ENCODE data around the gene VKORC1.

Gene VKORC1

GRCh38 chr16:31077592-31078396, 16.8 kb downstream of the VKORC1 start:
- CTCF ChIA-PET, result no interaction called here
- no peak for DNase-seq (ENCODE audit: extremely low spot score)
- TF ChIP-seq FOXM1 (IDR thresholded peaks at IDR 0.05; ENCODE audit: borderline replicate concordance) (no peak), CTBP1 (IDR thresholded peaks at IDR 0.05; ENCODE audit: borderline replicate concordance) (no peak), HDGF (IDR thresholded peaks at IDR 0.05; ENCODE audit: borderline replicate concordance) (no peak), FOXK2 (IDR thresholded peaks at IDR 0.05) (no peak), ELF4 (IDR thresholded peaks at IDR 0.05) (no peak), ZNF384 (IDR thresholded peaks at IDR 0.05) (no peak)
- POLR2A ChIA-PET, result interaction anchor here (0.8 to 1.6 kb wide), 3 partner anchors 9 to 64 kb away, joined by 3 to 4 read pairs (median 4); no protein-coding TSS in a partner anchor

GRCh38 chr16:31077024-31077423, 17.6 kb downstream of the VKORC1 start:
- DNase-seq (ENCODE audit: extremely low spot score), result no peak
- no peak for TF ChIP-seq ELF4 (IDR thresholded peaks at IDR 0.05)
- no peak for TF ChIP-seq ZNF384 (IDR thresholded peaks at IDR 0.05)
- TF ChIP-seq LEF1 (IDR thresholded peaks at IDR 0.05; ENCODE audit: borderline replicate concordance), result no peak
- TF ChIP-seq CTBP1 (IDR thresholded peaks at IDR 0.05; ENCODE audit: borderline replicate concordance), result no peak
- no peak for TF ChIP-seq FOXK2 (IDR thresholded peaks at IDR 0.05)
- CTCF ChIA-PET, result no interaction called here
- POLR2A ChIA-PET, result interaction anchor here (0.8 to 1.6 kb wide), 2 partner anchors 9 to 19 kb away, joined by 4 read pairs; no protein-coding TSS in a partner anchor

GRCh38 chr16:31076319-31076718, 18.3 kb downstream of the VKORC1 start:
- TF ChIP-seq ELF4 (IDR thresholded peaks at IDR 0.05) (no peak), CTBP1 (IDR thresholded peaks at IDR 0.05; ENCODE audit: borderline replicate concordance) (no peak), NFRKB (IDR thresholded peaks at IDR 0.05) (no peak), LEF1 (IDR thresholded peaks at IDR 0.05; ENCODE audit: borderline replicate concordance) (no peak), TARDBP (IDR thresholded peaks at IDR 0.05) (no peak)
- POLR2A ChIA-PET, result interaction anchor here (1.2 kb wide), 1 partner anchor 13 kb away, joined by 3 read pairs; the partner anchor contains the start of gene PRSS53
- DNase-seq (ENCODE audit: extremely low spot score), result no peak
- CTCF ChIA-PET, result no interaction called here

- DNase-seq (ENCODE audit: extremely low spot score), result no peak
- TF ChIP-seq L3MBTL2 (conservative IDR thresholded peaks at IDR 0.05) (0 out of 2 replicates have a peak, but pooled peaks have one; percentile 1), FOXK2 (IDR thresholded peaks at IDR 0.05) (no peak), FOXA1 (IDR thresholded peaks at IDR 0.05) (no peak), SP1 (IDR thresholded peaks at IDR 0.05) (no peak)
- ChIA-PET CTCF (no interaction called here), POLR2A (interaction anchor here (1.0 to 2.8 kb wide), 9 partner anchors 10 to 121 kb away, joined by 3 to 23 read pairs (median 9); partner anchors contain the start of genes KAT8, STX4 and VKORC1)
Measured at GRCh38 chr16:31074814-31075183, 19.8 kb downstream of the VKORC1 start.

- CTCF ChIA-PET, result interaction anchor here (0.9 to 1.7 kb wide), 2 partner anchors 68 to 83 kb away, joined by 5 to 6 read pairs; no protein-coding TSS in a partner anchor
- TF ChIP-seq ELF4 (IDR thresholded peaks at IDR 0.05) (peak; percentile 82), L3MBTL2 (conservative IDR thresholded peaks at IDR 0.05) (peak; percentile 46; the same call in 1 of the 2 replicates), ARNT (IDR thresholded peaks at IDR 0.05) (peak; percentile 93), PKNOX1 (IDR thresholded peaks at IDR 0.05) (peak; percentile 83), LEF1 (IDR thresholded peaks at IDR 0.05; ENCODE audit: borderline replicate concordance) (no peak), FOXA1 (IDR thresholded peaks at IDR 0.05) (no peak), CTBP1 (IDR thresholded peaks at IDR 0.05; ENCODE audit: borderline replicate concordance) (peak; percentile 16; the same call in 1 of the 2 replicates), SUZ12 (IDR thresholded peaks at IDR 0.05) (no peak)
- POLR2A ChIA-PET, result interaction anchor here (0.6 to 2.8 kb wide), 22 partner anchors 11 to 799 kb away, joined by 3 to 23 read pairs (median 5); partner anchors contain the start of genes HSD3B7, KAT8, STX4 and VKORC1
- peak; percentile 92 for DNase-seq (ENCODE audit: extremely low spot score)
Measured at GRCh38 chr16:31073970-31074813, 20.4 kb downstream of the VKORC1 start, which contains the start of the genes ZNF646 and ZNF668. Gene ZNF646, plus strand, starts transcription at chr16:31074422. Its CDS starts 1,903 bp downstream, at chr16:31076325. Gene ZNF668, minus strand, starts transcription at chr16:31074240. Its CDS starts 9,781 bp downstream, at chr16:31064459.

- TF ChIP-seq CTBP1 (IDR thresholded peaks at IDR 0.05; ENCODE audit: borderline replicate concordance) (peak; percentile 15; the same call in 1 of the 2 replicates), FOXK2 (IDR thresholded peaks at IDR 0.05) (no peak), SUZ12 (IDR thresholded peaks at IDR 0.05) (no peak), HDGF (IDR thresholded peaks at IDR 0.05; ENCODE audit: borderline replicate concordance) (no peak), LEF1 (IDR thresholded peaks at IDR 0.05; ENCODE audit: borderline replicate concordance) (peak; percentile 91), SP1 (IDR thresholded peaks at IDR 0.05) (no peak), L3MBTL2 (conservative IDR thresholded peaks at IDR 0.05) (peak; percentile 25; the same call in 1 of the 2 replicates), TARDBP (IDR thresholded peaks at IDR 0.05) (no peak), ELF4 (IDR thresholded peaks at IDR 0.05) (peak; percentile 17; the same call in 1 of the 2 replicates), BHLHE40 (IDR thresholded peaks at IDR 0.05; ENCODE audit: borderline replicate concordance) (no peak), FOXM1 (IDR thresholded peaks at IDR 0.05; ENCODE audit: borderline replicate concordance) (peak; percentile 99), ARNT (IDR thresholded peaks at IDR 0.05) (peak; percentile 53), PKNOX1 (IDR thresholded peaks at IDR 0.05) (no peak), FOXA1 (IDR thresholded peaks at IDR 0.05) (no peak), NFRKB (IDR thresholded peaks at IDR 0.05) (no peak), ZNF384 (IDR thresholded peaks at IDR 0.05) (no peak)
- POLR2A ChIA-PET, result interaction anchor here (0.6 to 2.8 kb wide), 23 partner anchors 10 to 800 kb away, joined by 3 to 23 read pairs (median 5); partner anchors contain the start of genes HSD3B7, KAT8, STX4 and VKORC1
- peak; percentile 88 for DNase-seq (ENCODE audit: extremely low spot score)
- CTCF ChIA-PET, result interaction anchor here (0.6 to 1.7 kb wide), 3 partner anchors 69 to 87 kb away, joined by 3 to 6 read pairs (median 5); no protein-coding TSS in a partner anchor
Measured at GRCh38 chr16:31073142-31073969, 21.2 kb downstream of the VKORC1 start.
